Activated naive CD8-positive, alpha-beta T cell (primary cell): ENCODE data around the gene ODAD2.

ENCODE experiments used
- H3K27ac Mint-ChIP-seq: one replicate; pipeline ENCODE4 v1.8.0; 2021; ENCODE audit warnings: mixed read lengths
- H3K27me3 Mint-ChIP-seq: one replicate; pipeline ENCODE4 v1.8.0; 2021; ENCODE audit warnings: mixed read lengths
- H3K36me3 Mint-ChIP-seq: one replicate; pipeline ENCODE4 v1.8.0; 2021; ENCODE audit warnings: mixed read lengths
- H3K4me1 Mint-ChIP-seq: one replicate; pipeline ENCODE4 v1.8.0; 2021; ENCODE audit warnings: low read depth, mixed read lengths
- H3K4me3 Mint-ChIP-seq: one replicate; pipeline ENCODE4 v1.8.0; 2021; ENCODE audit warnings: mild to moderate bottlenecking, mixed read lengths
- H3K9me3 Mint-ChIP-seq: one replicate; pipeline ENCODE4 v1.8.0; 2021; ENCODE audit warnings: low read depth, mixed read lengths

The ODAD2 gene

DNA sequence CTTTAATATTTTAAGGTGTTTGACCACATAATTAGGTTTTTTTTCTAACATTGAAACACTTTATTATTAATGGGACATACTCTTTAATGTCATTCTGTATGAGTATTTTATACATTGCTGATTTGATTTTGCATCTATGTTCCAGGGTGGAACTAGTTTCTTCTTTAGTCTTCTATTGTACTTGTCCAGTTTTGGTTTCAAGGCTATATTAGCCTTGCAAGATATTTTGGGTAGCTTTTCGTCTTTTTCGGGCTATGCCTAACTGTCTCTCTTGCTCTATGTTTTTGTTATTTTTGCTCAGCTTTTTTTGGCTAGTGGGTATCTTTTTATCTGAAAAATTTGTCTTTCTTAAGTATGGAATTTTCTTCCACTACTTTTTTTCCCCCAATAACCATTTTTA, 214.6 kb downstream of the ODAD2 start:
- Mint-ChIP-seq H3K4me3 (no peak overlapping the region), H3K27me3 (peaks cover 7% of the 10 kb centered on the region)

DNA sequence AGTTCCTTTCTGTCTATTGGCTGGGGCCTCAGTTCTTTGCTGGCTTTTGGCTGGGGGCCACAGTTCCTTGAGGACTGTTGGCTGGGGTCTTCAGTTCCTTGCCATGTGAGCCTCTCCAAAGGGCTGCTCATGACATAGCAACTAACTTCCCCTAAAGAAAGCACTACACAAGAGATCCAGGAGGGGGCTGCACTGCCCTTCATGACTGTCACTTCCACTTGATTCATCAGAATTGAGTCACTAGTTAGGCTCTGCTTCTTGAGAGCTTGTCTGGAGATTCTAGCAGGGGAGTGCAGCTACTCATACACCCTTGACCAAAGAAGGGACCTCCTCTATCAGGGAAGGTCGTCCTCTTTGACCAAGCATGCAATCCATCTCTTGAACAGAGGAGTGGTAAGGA, 215.2 kb downstream of the ODAD2 start:
- no peak overlapping the region for H3K4me3 Mint-ChIP-seq
- peak overlapping the region; percentile 34 for H3K27ac Mint-ChIP-seq
- H3K27me3 Mint-ChIP-seq = peaks cover 7% of the 10 kb centered on the region
- H3K4me1 Mint-ChIP-seq = no peaks in the 10 kb centered on the region
- no peaks in the 10 kb centered on the region for H3K36me3 Mint-ChIP-seq
- H3K9me3 Mint-ChIP-seq = no peaks in the 10 kb centered on the region

More for the DNA sequence above, 214.6 kb downstream of the ODAD2 start:
- no peaks in the 10 kb centered on the region for H3K9me3 Mint-ChIP-seq
- no peaks in the 10 kb centered on the region for H3K36me3 Mint-ChIP-seq
- H3K27ac Mint-ChIP-seq = no peak overlapping the region
- H3K4me1 Mint-ChIP-seq = no peaks in the 10 kb centered on the region

DNA sequence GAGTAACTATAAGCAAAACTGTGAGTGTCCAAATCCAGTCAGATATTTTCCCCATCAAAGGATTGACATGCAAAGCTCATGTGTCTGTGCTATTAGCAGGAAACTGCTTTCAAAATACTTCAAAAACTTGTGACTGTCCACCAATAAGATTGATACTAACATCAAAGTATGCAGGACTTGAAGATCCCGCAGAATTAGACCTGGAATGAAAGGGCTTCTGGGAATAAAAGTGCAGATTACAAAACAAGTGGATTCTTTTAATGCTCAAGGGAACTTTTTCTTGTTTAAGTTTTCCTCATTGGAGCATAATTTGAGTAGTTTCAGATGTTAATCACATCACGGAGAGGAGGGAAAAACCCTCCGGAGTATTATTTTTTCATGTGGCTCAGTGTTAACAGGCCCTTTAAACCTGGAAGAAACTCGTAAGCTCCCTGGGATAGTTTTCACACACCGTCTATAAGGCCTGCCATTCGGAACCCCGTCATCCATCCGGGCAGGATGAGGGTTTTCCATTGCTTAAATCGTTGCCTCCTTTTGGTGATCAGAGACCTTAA, 219.3 kb downstream of the ODAD2 start:
- no peaks in the 10 kb centered on the region for H3K4me1 Mint-ChIP-seq
- no peak overlapping the region for H3K4me3 Mint-ChIP-seq
- H3K27ac Mint-ChIP-seq = no peak overlapping the region
- H3K9me3 Mint-ChIP-seq = no peaks in the 10 kb centered on the region
- H3K27me3 Mint-ChIP-seq = peaks cover 20% of the 10 kb centered on the region
- no peaks in the 10 kb centered on the region for H3K36me3 Mint-ChIP-seq

DNA sequence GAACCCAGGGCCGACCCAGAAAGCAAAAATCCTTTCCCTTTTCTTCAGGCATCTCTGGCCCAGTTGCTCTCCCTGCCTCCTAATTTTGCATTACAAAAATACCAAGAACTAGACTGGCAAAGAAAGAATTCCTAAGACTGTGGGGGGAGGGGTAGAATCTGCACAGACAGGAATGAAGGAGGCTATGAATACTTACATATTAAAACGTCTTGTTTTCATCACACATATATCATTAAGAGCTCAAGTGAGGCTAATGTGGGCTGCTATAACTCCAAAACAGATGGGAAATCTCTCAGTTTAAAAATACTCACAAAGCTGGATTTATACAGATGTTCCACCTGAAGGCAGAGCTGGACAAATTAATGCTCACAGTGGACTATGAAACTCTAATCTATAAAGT, 224.0 kb downstream of the ODAD2 start:
- H3K36me3 Mint-ChIP-seq = no peaks in the 10 kb centered on the region
- no peak overlapping the region for H3K27ac Mint-ChIP-seq
- no peaks in the 10 kb centered on the region for H3K9me3 Mint-ChIP-seq
- H3K27me3 Mint-ChIP-seq = peaks cover 28% of the 10 kb centered on the region
- peaks cover 2% of the 10 kb centered on the region for H3K4me1 Mint-ChIP-seq
- no peak overlapping the region for H3K4me3 Mint-ChIP-seq

DNA sequence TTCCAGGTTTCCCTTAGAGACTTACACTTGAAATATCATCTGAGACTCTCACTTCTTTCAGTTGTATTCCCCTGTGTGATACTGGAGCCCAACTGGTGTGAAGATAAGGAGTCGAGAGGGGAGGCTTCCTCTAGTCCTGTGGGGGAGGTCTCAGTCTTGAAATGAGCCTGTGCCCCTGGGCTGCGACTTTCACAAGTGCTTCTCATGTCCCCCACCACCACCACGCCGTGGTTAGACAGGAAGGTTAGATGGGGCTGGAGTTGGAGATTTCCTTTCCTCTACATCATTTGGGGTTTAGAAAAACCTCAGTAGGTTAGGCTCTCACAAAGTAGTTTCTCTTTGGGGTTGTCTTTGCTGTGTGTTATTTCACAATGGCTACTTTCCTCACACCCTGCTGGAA, 227.6 kb downstream of the ODAD2 start:
- Mint-ChIP-seq H3K4me1 (peaks cover 2% of the 10 kb centered on the region), H3K9me3 (no peaks in the 10 kb centered on the region), H3K36me3 (no peaks in the 10 kb centered on the region), H3K27me3 (peaks cover 17% of the 10 kb centered on the region), H3K27ac (no peak overlapping the region), H3K4me3 (no peak overlapping the region)

DNA sequence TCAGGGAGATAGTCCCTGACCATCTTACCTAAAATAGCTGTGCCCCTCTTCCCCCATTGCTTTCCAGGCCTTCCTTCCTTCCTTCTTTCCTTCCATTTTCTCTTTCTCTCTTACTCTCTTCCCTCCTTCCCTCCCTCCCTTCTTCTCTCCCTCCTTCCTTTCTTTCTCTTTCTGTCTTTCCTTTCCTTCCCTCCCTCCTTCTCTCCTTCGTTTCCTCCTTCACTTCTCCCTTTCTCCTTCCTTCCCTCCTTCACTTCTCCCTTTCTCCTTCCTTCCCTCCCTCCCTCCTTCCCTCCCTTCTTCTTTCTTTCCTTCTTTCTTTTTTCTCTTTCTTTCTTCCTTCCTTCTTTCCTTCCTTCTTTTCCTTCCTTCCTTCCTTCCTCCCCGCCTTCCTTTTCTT, 228.7 kb downstream of the ODAD2 start:
- peaks cover 2% of the 10 kb centered on the region for H3K4me1 Mint-ChIP-seq
- H3K27ac Mint-ChIP-seq = no peak overlapping the region
- H3K4me3 Mint-ChIP-seq = no peak overlapping the region
- no peaks in the 10 kb centered on the region for H3K36me3 Mint-ChIP-seq
- peaks cover 16% of the 10 kb centered on the region for H3K27me3 Mint-ChIP-seq
- no peaks in the 10 kb centered on the region for H3K9me3 Mint-ChIP-seq
